GM11168 (cell line): ENCODE measurements around the gene TRIM65.
"Not testable (repeated sequence)": the region's sequence is repeated elsewhere in the genome, so short reads cannot be mapped to it uniquely, and the experiment has no call there.

Experiments
- in situ Hi-C: fragments of 300-500 bp; cut with MboI; formaldehyde crosslinking; loops from one replicate; pipeline ENCODE4 v1.12.0; 2022; ENCODE audit warnings: low sequenced_read_pairs; ENCODE audit not compliant: unreplicated experiment

The TRIM65 gene

GRCh38 chr17:75876938-75877751, 19.6 kb downstream of the TRIM65 start:
- in situ Hi-C loops = no loop called here

- in situ Hi-C loops = no loop called here
Observed at GRCh38 chr17:75876190-75876937, 20.4 kb downstream of the TRIM65 start.

- in situ Hi-C loops = no loop called here
Observed at GRCh38 chr17:75875940-75876189, 20.9 kb downstream of the TRIM65 start.

- in situ Hi-C loops = no loop called here
Observed at GRCh38 chr17:75875182-75875939, 21.4 kb downstream of the TRIM65 start.

GRCh38 chr17:75874323-75875181, 22.2 kb downstream of the TRIM65 start:
- in situ Hi-C loops = no loop called here

- in situ Hi-C loops = no loop called here
Observed at GRCh38 chr17:75873587-75874322, 23.0 kb downstream of the TRIM65 start.

GRCh38 chr17:75872434-75873351, 24.1 kb downstream of the TRIM65 start:
- in situ Hi-C loops = no loop called here

- in situ Hi-C loops = not testable (repeated sequence)
Observed at GRCh38 chr17:75870228-75870627, 26.5 kb downstream of the TRIM65 start.

GRCh38 chr17:75869282-75870141, 27.2 kb downstream of the TRIM65 start:
- in situ Hi-C loops = no loop called here

GRCh38 chr17:75868730-75869281, 27.9 kb downstream of the TRIM65 start:
- in situ Hi-C loops = not testable (repeated sequence)

GRCh38 chr17:75865404-75866188, 31.2 kb downstream of the TRIM65 start:
- in situ Hi-C loops = not testable (repeated sequence)

GRCh38 chr17:75864887-75865286, 31.9 kb downstream of the TRIM65 start:
- in situ Hi-C loops = not testable (repeated sequence)

- in situ Hi-C loops = no loop called here
Observed at GRCh38 chr17:75864448-75864871, 32.3 kb downstream of the TRIM65 start.

- in situ Hi-C loops = no loop called here
Observed at GRCh38 chr17:75861927-75862317, 34.8 kb downstream of the TRIM65 start.

- in situ Hi-C loops = not testable (repeated sequence)
Observed at GRCh38 chr17:75859358-75859757, 37.4 kb downstream of the TRIM65 start.

- in situ Hi-C loops = no loop called here
Observed at GRCh38 chr17:75856062-75856756, 40.5 kb downstream of the TRIM65 start.
